K562 (cell line): ENCODE measurements around the gene ZNF691. TPM values are rescaled to one million over a fixed set of nuclear protein-coding genes. Genes with fewer than 3 reads are reported as not detected.
"Not testable (repeated sequence)": the region's sequence is repeated elsewhere in the genome, so short reads cannot be mapped to it uniquely, and the experiment has no call there.

Source experiments
- ATAC-seq: fragments of 200-7000 bp; cut with Tn5 transposase; 3 replicates; pipeline ENCODE4 v1.9.1; 2020; ENCODE audit warnings: moderate library complexity
- BruUV-seq: library from RNA; stranded (reverse); fragments of 400-500 nt; replicated peaks from 2 replicates; lab custom pipeline; 2021; lab: Mats Ljungman, UMichigan
- CTCF ChIA-PET: fragments of 300-600 bp; formaldehyde crosslinking; extraction: SDS; loops from one replicate; lab custom pipeline; 2021; ENCODE audit warnings: low intra/inter-chr PET ratio; lab: Yijun Ruan, JAX
- POLR2A ChIA-PET: fragments of 300-600, 350-650 bp; sonication (Branson Sonifier 250); formaldehyde crosslinking; extraction: SDS; loops from one replicate; lab custom pipeline; 2021; ENCODE audit warnings: antibody characterized with exemption, inconsistent platforms; lab: Yijun Ruan, JAX
- DNase-seq, 4 experiments: peaks; one replicate each; pipeline versions ENCODE4 v3.0.0 to v3.0.0-alpha.2; 2011 to 2018; ENCODE audit warnings: low spot score in 3 of 4, mixed read lengths in 3 of 4; ENCODE audit errors: extremely low read depth in 1 of 4
- FAIRE-seq: peaks from 2 replicates; lab custom pipeline; 2011; peaks lifted over from hg19 to GRCh38; lab: Jason Lieb, UNC
- H2AFZ ChIP-seq: 2 replicates; pipeline ENCODE4 v1.6.0; 2011; ENCODE audit warnings: low read depth, low read length, control low read depth, inconsistent platforms
- H3K27ac ChIP-seq: fragments of 200-600 bp; 3 replicates; pipeline ENCODE4 v1.8.0; 2011; ENCODE audit warnings: low read depth, mild to moderate bottlenecking, control low read depth, inconsistent platforms, low read length, moderate library complexity, mixed read lengths; ENCODE audit errors: extremely low read depth
- H3K27me3 ChIP-seq, 2 experiments: fragments of 300-600 bp in 1 of 2; 2 replicates in 1 of 2; 3 replicates in 1 of 2; pipeline versions ENCODE4 v1.6.0 to v1.8.0; 2011; ENCODE audit warnings: inconsistent platforms in 2 of 2, low read length in 2 of 2, mild to moderate bottlenecking in 1 of 2, mixed read lengths in 1 of 2, moderate library complexity in 1 of 2; ENCODE audit not compliant: control insufficient read depth in 2 of 2, insufficient read depth in 2 of 2
- H3K36me3 ChIP-seq: fragments of 300-600 bp; 3 replicates; pipeline ENCODE4 v1.8.0; 2011; ENCODE audit warnings: mild to moderate bottlenecking, low read length, inconsistent platforms; ENCODE audit not compliant: control insufficient read depth, insufficient read depth
- H3K4me1 ChIP-seq, 2 experiments: fragments of 200-600 bp in 1 of 2; replicated peaks in 1 of 2; 2 replicates in 1 of 2; 3 replicates in 1 of 2; pipeline versions ENCODE4 v1.5.1 to v1.8.0; 2011; ENCODE audit warnings: inconsistent platforms in 2 of 2, low read length in 2 of 2, mild to moderate bottlenecking in 1 of 2, mixed read lengths in 1 of 2, moderate library complexity in 1 of 2; ENCODE audit not compliant: control insufficient read depth in 2 of 2, insufficient read depth in 2 of 2
- H3K4me2 ChIP-seq: 2 replicates; pipeline ENCODE4 v1.6.1; 2011; ENCODE audit warnings: low read length, control low read depth, inconsistent platforms, mixed read lengths; ENCODE audit not compliant: insufficient read depth
- H3K4me3 ChIP-seq: fragments of 200-600 bp; sonication (generic), shearing (Covaris generic); 2 replicates; pipeline ENCODE4 v1.5.1; 2016; ENCODE audit warnings: control low read depth, inconsistent platforms
- H3K79me2 ChIP-seq: fragments of 200-600 bp; 3 replicates; pipeline ENCODE4 v1.8.0; 2011; ENCODE audit warnings: low read length, inconsistent platforms; ENCODE audit not compliant: control insufficient read depth, insufficient read depth
- H3K9ac ChIP-seq, 2 experiments: 2 replicates each; pipeline versions ENCODE4 v1.6.0 to v1.6.1; 2011; ENCODE audit warnings: low read depth in 2 of 2, low read length in 2 of 2, control low read depth in 1 of 2, inconsistent platforms in 1 of 2, mild to moderate bottlenecking in 1 of 2, mixed read lengths in 1 of 2; ENCODE audit not compliant: insufficient read depth in 1 of 2
- H3K9me1 ChIP-seq: one replicate; pipeline ENCODE4 v1.6.0; 2011; ENCODE audit warnings: inconsistent platforms, mild to moderate bottlenecking, low read length, moderate library complexity; ENCODE audit not compliant: control insufficient read depth, insufficient read depth
- H3K9me3 ChIP-seq: replicated peaks from 2 replicates; pipeline ENCODE4 v1.5.1; 2011; ENCODE audit warnings: low read depth, low read length, inconsistent platforms; ENCODE audit not compliant: control insufficient read depth, insufficient read depth
- H4K20me1 ChIP-seq: replicated peaks from 2 replicates; pipeline ENCODE4 v1.6.1; 2011; ENCODE audit warnings: low read length, inconsistent platforms, mixed read lengths; ENCODE audit not compliant: control insufficient read depth, insufficient read depth
- ARID2 ChIP-seq: fragments of 450-650 bp; IDR thresholded peaks from 2 replicates; pipeline ENCODE4 v1.6.1; 2017; ENCODE audit warnings: antibody characterized with exemption, mild to moderate bottlenecking
- ETV5 ChIP-seq: sonication (generic); formaldehyde crosslinking; IDR thresholded peaks from 2 replicates; pipeline ENCODE4 v1.4.0; 2020; ENCODE audit warnings: low read depth, mild to moderate bottlenecking, missing genetic modification reagents
- NCOA2 ChIP-seq, 2 experiments: fragments of 450-650 bp; IDR thresholded peaks; 2 replicates each; pipeline ENCODE4 v1.6.1; 2018; ENCODE audit warnings: mild to moderate bottlenecking in 2 of 2, moderate library complexity in 1 of 2; ENCODE audit not compliant: partially characterized antibody in 2 of 2
- RB1 ChIP-seq: fragments of 450-650 bp; IDR thresholded peaks from 2 replicates; pipeline ENCODE4 v1.6.1; 2017; ENCODE audit warnings: low read depth, mild to moderate bottlenecking
- SAP30 ChIP-seq: fragments of 200-600 bp; sonication (generic); IDR thresholded peaks from 2 replicates; pipeline ENCODE4 v1.6.1; 2012; ENCODE audit warnings: borderline replicate concordance, low read depth, mild to moderate bottlenecking, moderate library complexity, low read length, control low read depth, inconsistent platforms; ENCODE audit not compliant: insufficient read depth, poor library complexity, severe bottlenecking
- SETDB1 ChIP-seq: IDR thresholded peaks from one replicate; pipeline ENCODE4 v1.6.1; 2012; ENCODE audit warnings: low read length, control low read depth, inconsistent platforms
- SNRNP70 ChIP-seq: fragments of 200-400 bp; formaldehyde crosslinking; optimal IDR thresholded peaks from 2 replicates; pipeline ENCODE3; 2017; ENCODE audit warnings: low read depth, low read length
- ZNF668 ChIP-seq: fragments of 250-450 bp; sonication (Bioruptor Pico); IDR thresholded peaks from 2 replicates; pipeline ENCODE4 v1.8.0; 2022; ENCODE audit warnings: mild to moderate bottlenecking, inconsistent platforms
- WGBS: fragments of 100-300 bp; shearing (Covaris generic); methylation state at CpG from one replicate; pipeline ENCODE4 v1.1.6; 2016; ENCODE audit warnings: low coverage, mixed read lengths; ENCODE audit not compliant: insufficient coverage; ENCODE audit errors: missing lambda C conversion rate; 5-methylcytosine and 5-hydroxymethylcytosine counted together
- in situ Hi-C: fragments of 300-500 bp; cut with MboI; formaldehyde crosslinking; loops from 4 replicates; pipeline ENCODE4 v1.15.0; 2018; ENCODE audit warnings: inconsistent platforms, mixed read lengths
- intact Hi-C: fragments of 100-400 bp; cut with micrococcal nuclease; formaldehyde crosslinking; loops from 2 replicates; pipeline ENCODE4 v1.14.2; 2022
- polyA plus RNA-seq, 8 experiments: library from polyadenylated mRNA; depleted of rRNA in 4 of 8; stranded (reverse) in 5 of 8; unstranded in 3 of 8; fragments of >200 nt; fragmentation: Nextera tagmentation in 2 of 8; fragmentation: Illumina TruSeq in 1 of 8; extraction: Ambion mirVana in 2 of 8; extraction: Trizol in 1 of 8; gene quantifications; 2 replicates each; pipeline versions ENCODE4 v1.2.1 to v1.2.3, GENCODE V29; 2011 to 2014; ENCODE audit warnings: inconsistent platforms in 1 of 8, missing spikeins in 1 of 8
- total RNA-seq, 7 experiments: library from RNA; depleted of rRNA in 6 of 7; stranded (reverse); fragments of >200 nt in 6 of 7; fragmentation: Illumina TruSeq in 2 of 7; extraction: Trizol in 2 of 7; gene quantifications; 2 replicates each; pipeline versions ENCODE4 v1.2.1 to v1.2.3, GENCODE V29; 2011 to 2021; ENCODE audit warnings: low replicate concordance in 1 of 7
- TF ChIP-seq, protein P1 (sequence below): IDR thresholded peaks from 2 replicates; pipeline ENCODE4 v1.6.1; 2014; ENCODE audit warnings: antibody characterized with exemption
- TF ChIP-seq, protein P2 (sequence below): fragments of 250-450 bp; sonication (Bioruptor Pico); IDR thresholded peaks from 2 replicates; pipeline ENCODE4 v1.5.0; 2020; ENCODE audit warnings: mild to moderate bottlenecking

ZNF691 gene
- total and polyA plus RNA-seq, 9 of the 15 experiments (the other 6 are each of a cell fraction or from before 2014, with no cell fraction given), result 10.7 to 30.4 (median 14.8) TPM

DNA sequence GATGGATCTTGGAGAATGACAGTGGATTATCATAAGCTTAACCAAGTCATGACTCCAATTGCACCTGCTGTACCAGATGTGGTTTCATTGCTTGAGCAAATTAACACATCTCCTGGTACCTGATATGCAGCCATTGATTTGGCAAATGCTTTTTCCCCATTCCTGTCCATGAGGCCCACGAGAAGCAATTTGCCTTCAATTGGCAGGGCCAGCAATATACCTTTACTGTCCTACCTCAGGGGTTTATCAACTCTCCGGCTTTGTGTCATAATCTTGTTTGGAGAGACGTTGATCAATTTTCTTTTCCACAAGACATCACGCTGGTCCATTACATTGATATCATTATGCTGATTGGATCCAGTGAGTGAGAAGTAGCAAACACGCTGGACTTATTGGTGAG lies 20.1 kb downstream of the ZNF691 start:
- no peak overlapping the region for H3K9ac ChIP-seq
- H3K9me3 ChIP-seq, result no peaks in the 10 kb centered on the region
- intact Hi-C loops, result no loop called here
- no peaks in the 10 kb centered on the region for H4K20me1 ChIP-seq
- H3K27me3 ChIP-seq, result peaks cover 0 to 7% of the 10 kb centered on the region in 2 experiments; a peak in 3 of 5 replicates
- no peak overlapping the region for H3K27ac ChIP-seq
- POLR2A ChIA-PET, result interaction anchor here (0.6 to 2.0 kb wide), 3 partner anchors 10 to 694 kb away, joined by 3 to 7 read pairs (median 4); partner anchors contain the start of gene ZNF691
- H3K4me3 ChIP-seq, result no peak overlapping the region
- no peaks in the 10 kb centered on the region for H3K79me2 ChIP-seq
- FAIRE-seq (no peak), ATAC-seq (no peak), DNase-seq (no peak)
- no peaks in the 10 kb centered on the region for H3K36me3 ChIP-seq
- CTCF ChIA-PET, result no interaction called here
- BruUV-seq, result no TSS peak
- 6% methylated on average over 5 of the region's 5 CpGs for WGBS
- H3K4me2 ChIP-seq, result no peak overlapping the region
- H3K4me1 ChIP-seq, result no peaks in the 10 kb centered on the region; a peak in 1 of 5 replicates
- no peak overlapping the region for H2AFZ ChIP-seq
- H3K9me1 ChIP-seq, result no peaks in the 10 kb centered on the region
- in situ Hi-C loops, result no loop called here
- TF ChIP-seq, protein P1, sequence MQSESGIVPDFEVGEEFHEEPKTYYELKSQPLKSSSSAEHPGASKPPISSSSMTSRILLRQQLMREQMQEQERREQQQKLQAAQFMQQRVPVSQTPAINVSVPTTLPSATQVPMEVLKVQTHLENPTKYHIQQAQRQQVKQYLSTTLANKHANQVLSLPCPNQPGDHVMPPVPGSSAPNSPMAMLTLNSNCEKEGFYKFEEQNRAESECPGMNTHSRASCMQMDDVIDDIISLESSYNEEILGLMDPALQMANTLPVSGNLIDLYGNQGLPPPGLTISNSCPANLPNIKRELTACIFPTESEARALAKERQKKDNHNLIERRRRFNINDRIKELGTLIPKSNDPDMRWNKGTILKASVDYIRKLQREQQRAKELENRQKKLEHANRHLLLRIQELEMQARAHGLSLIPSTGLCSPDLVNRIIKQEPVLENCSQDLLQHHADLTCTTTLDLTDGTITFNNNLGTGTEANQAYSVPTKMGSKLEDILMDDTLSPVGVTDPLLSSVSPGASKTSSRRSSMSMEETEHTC, result no peak
- TF ChIP-seq RB1 (no peak), ZNF668 (CRISPR knock-in tag) (no peak), SNRNP70 (no peak), SAP30 (no peak), ARID2 (no peak), ETV5 (CRISPR knock-in tag) (no peak), SETDB1 (no peak), NCOA2 (IDR thresholded peaks at IDR 0.05; ENCODE audit: partially characterized antibody in 2 of 2) (no peak)
- TF ChIP-seq, protein P2, sequence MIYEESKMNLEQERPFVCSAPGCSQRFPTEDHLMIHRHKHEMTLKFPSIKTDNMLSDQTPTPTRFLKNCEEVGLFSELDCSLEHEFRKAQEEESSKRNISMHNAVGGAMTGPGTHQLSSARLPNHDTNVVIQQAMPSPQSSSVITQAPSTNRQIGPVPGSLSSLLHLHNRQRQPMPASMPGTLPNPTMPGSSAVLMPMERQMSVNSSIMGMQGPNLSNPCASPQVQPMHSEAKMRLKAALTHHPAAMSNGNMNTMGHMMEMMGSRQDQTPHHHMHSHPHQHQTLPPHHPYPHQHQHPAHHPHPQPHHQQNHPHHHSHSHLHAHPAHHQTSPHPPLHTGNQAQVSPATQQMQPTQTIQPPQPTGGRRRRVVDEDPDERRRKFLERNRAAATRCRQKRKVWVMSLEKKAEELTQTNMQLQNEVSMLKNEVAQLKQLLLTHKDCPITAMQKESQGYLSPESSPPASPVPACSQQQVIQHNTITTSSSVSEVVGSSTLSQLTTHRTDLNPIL (CRISPR knock-in tag), result no peak
- TF ChIP-seq, all 486 proteins: peak for 0

DNA sequence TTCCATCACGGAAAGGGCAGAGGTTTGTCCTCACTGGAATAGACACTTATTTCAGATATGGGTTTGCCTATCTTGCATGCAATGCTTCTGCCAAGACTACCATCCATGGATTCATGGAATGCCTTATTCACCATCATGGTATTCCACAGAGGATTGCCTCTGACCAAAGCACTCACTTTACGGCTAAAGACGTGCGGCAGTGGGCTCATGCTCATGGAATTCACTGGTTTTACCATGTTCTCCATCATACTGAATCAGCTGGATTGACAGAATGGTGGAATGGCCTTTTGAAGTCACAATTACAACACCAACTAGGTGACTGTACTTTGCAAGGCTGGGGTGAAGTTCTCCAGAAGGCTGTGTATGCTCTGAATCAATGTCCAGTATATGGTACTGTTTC lies 22.1 kb downstream of the ZNF691 start:
- DNase-seq, H3K9me1 ChIP-seq, H3K27ac ChIP-seq, H3K9me3 ChIP-seq, BruUV-seq, H2AFZ ChIP-seq, intact Hi-C loops, H3K4me3 ChIP-seq, H3K27me3 ChIP-seq, ATAC-seq, H3K79me2 ChIP-seq, FAIRE-seq, H3K9ac ChIP-seq, in situ Hi-C loops, H3K4me2 ChIP-seq, POLR2A ChIA-PET, H3K36me3 ChIP-seq, H3K4me1 ChIP-seq, H4K20me1 ChIP-seq: not testable (repeated sequence)
- CTCF ChIA-PET, result interaction anchor here (0.6 kb wide), 1 partner anchor 44 kb away, joined by 3 read pairs; no protein-coding TSS in a partner anchor
- 4% methylated on average over 4 of the region's 4 CpGs for WGBS
